ENCODE results near the gene HARBI1. TPM values are rescaled to one million over a fixed set of nuclear protein-coding genes. Genes with fewer than 3 reads are reported as not detected.

Gene HARBI1
- total RNA-seq, 3 donors from 2014 or later = 1.6 to 9.1 (median 3.5) TPM

DNA sequence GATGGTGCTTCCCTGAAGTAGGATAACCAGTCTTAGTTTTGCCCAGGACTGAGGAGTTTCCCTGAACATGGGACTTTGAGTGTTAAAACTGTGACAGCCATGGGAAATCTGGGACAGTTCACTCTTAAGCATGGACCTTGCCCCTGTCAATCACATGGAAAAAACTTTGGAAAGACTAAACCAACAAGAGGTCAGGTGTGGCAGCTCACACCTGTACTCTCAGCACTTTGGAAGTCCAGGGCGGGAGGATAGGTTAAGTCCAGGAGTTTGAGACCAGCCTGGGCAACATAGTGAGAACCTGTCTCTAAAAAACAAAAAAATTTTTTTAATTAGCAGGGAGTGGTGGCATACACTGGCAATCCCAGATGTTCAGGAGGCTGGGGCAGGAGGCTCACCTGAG, 19.9 kb downstream of the HARBI1 start:
- H3K4me3 ChIP-seq = no peak overlapping the region
- TF ChIP-seq CTCF (IDR thresholded peaks at IDR 0.05) (no peak), POLR2AphosphoS5 (IDR thresholded peaks at IDR 0.05) (no peak), POLR2A (IDR thresholded peaks at IDR 0.05) (no peak)

DNA sequence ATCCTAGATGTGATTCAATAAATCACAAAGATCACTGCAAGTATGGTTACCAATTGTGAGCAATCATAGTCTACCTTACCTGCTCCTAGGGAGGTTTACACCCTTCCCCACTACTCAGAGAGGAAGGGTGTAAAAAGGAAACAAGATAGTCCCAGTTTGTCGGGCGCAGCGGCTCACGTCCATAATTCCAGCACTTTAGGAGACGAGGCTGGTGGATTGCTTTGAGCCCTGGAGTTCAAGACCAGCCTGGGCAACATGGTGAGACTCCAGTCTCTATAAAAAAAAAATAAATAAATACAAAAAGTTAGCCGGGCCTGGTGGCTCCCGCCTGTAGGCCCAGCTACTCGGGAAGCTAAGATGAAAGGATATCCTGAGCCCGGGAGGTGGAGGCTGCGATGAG, 22.2 kb downstream of the HARBI1 start:
- Histone ChIP-seq H3K27ac (peak overlapping the region in 1 of 2 donors; percentile 92), H3K36me3 (no peaks in the 10 kb centered on the region), H3K4me3 (no peak overlapping the region), H3K27me3 (no peaks in the 10 kb centered on the region), H3K4me1 (peaks cover 0 to 11% of the 10 kb centered on the region in 2 donors), H3K9me3 (no peaks in the 10 kb centered on the region)
- no peak for DNase-seq (ENCODE audit: low spot score in 2 of 2)
- intact Hi-C loops (cut with DNase I; ENCODE audit: low total_unique reads) = no loop called here
- no peak for TF ChIP-seq POLR2A (IDR thresholded peaks at IDR 0.05)
- TF ChIP-seq CTCF (IDR thresholded peaks at IDR 0.05) = no peak
- TF ChIP-seq POLR2AphosphoS5 (IDR thresholded peaks at IDR 0.05) = no peak

More for the DNA sequence above, 19.9 kb downstream of the HARBI1 start:
- DNase-seq (ENCODE audit: low spot score in 2 of 2) = no peak
- Histone ChIP-seq H3K9me3 (no peaks in the 10 kb centered on the region), H3K27me3 (no peaks in the 10 kb centered on the region), H3K36me3 (no peaks in the 10 kb centered on the region), H3K4me1 (peaks cover 0 to 11% of the 10 kb centered on the region in 2 donors), H3K27ac (no peak overlapping the region)
- intact Hi-C loops (cut with DNase I; ENCODE audit: low total_unique reads) = no loop called here

DNA sequence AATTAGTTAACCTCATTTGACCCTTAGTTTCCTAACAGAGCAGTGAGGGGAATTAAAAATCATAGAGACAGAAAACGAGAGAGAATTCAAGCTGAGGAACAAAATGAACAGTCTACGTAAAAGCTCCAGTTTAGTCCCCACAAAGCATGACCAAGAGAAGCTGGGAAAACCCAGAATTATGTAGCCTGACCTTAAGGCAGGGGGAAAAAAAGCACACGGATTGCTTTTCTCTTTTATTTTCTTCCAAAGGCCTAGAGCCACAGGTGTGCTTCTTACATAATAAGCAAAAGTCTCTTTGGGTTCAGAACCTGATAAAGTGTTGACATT, 22.7 kb downstream of the HARBI1 start:
- H3K4me3 ChIP-seq = peak overlapping the region; percentile 79 to 94 (median 79)
- peaks cover 0 to 11% of the 10 kb centered on the region in 2 donors for H3K4me1 ChIP-seq
- H3K9me3 ChIP-seq = no peaks in the 10 kb centered on the region
- H3K27ac ChIP-seq = peak overlapping the region; percentile 85 to 92
- DNase-seq (ENCODE audit: low spot score in 2 of 2) = no peak
- no peaks in the 10 kb centered on the region for H3K27me3 ChIP-seq
- H3K36me3 ChIP-seq = no peaks in the 10 kb centered on the region
- intact Hi-C loops (cut with DNase I; ENCODE audit: low total_unique reads) = no loop called here
- TF ChIP-seq CTCF (IDR thresholded peaks at IDR 0.05) (no peak), POLR2A (IDR thresholded peaks at IDR 0.05) (no peak), POLR2AphosphoS5 (IDR thresholded peaks at IDR 0.05) (no peak)

DNA sequence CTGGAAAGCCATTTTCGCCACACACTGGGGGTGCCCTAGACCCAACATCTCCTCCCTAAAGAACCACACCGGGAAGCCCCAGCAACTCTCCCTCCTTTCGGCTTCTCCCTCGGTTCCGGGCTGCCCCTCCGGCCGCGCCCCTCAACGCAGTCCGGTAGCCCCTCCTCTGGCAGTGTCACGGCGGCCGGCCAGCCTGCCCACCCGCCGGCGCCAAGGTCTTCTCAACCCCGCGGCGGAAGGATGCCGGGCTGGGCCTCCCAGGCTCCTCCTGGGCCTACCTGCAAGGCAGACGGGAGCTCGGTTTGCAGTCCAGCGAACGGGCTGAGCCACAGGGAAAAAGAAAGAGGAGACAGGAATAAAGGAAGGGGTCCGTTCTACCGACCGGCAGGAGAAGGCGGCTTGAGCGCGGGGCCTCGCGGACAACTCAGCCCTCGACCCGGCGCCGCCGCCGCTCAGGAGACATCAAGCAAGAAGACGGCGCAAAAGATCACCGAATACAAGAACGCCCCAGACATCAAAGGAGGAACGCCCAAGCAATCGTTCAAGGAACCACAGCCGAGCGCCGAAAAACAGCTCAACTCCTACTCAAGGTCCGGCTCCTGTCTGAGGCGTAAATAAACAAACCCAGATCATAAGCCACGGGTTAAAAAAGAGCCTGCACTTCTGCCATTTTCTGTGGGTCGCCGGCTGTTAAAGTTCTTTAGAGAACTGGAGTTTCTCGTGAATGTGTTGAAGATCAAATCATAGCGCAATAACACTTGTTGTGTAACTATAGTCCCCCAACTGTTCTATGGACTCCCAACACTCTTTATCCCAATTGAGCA, 23.3 kb downstream of the HARBI1 start, which contains the start of gene AMBRA1:
Gene AMBRA1, minus strand, starts transcription at position 474 of the 824 bp plus-strand sequence. CDS start 45,643 bp downstream, outside the sequence.
- Histone ChIP-seq H3K27me3 (no peaks in the 10 kb centered on the region), H3K27ac (peak within 1 kb of the TSS; percentile 85 to 92), H3K4me3 (peak within 1 kb of the TSS; percentile 79 to 94 (median 79)), H3K4me1 (peaks cover 0 to 11% of the 10 kb centered on the region in 2 donors), H3K9me3 (no peaks in the 10 kb centered on the region), H3K36me3 (no peaks in the 10 kb centered on the region)
- intact Hi-C loops (cut with DNase I; ENCODE audit: low total_unique reads) = no loop called here
- TF ChIP-seq POLR2AphosphoS5 (IDR thresholded peaks at IDR 0.05) (peak; percentile 60 to 78 (median 69)), POLR2A (IDR thresholded peaks at IDR 0.05) (peak; percentile 20), CTCF (IDR thresholded peaks at IDR 0.05) (no peak)
- DNase-seq (ENCODE audit: low spot score in 2 of 2) = peak; percentile 82 to 85

All from breast epithelium (tissue), 4 donors.